SK-N-SH (cell line): Measurements from ENCODE around the gene EEF2K. TPM values are rescaled to one million over a fixed set of nuclear protein-coding genes. Genes with fewer than 3 reads are reported as not detected.

Experiments
- CTCF ChIA-PET: fragments of 300-600, 350-600 bp; formaldehyde crosslinking; extraction: SDS; loops from one replicate; lab custom pipeline; 2021; lab: Yijun Ruan, JAX
- POLR2A ChIA-PET: fragments of 350-600 bp; sonication (Branson Sonifier 250); formaldehyde crosslinking; extraction: SDS; loops from one replicate; lab custom pipeline; 2020; ENCODE audit warnings: antibody characterized with exemption, inconsistent platforms; lab: Yijun Ruan, JAX
- DNase-seq: peaks from one replicate; pipeline ENCODE4 v3.0.0; 2012
- H2AFZ ChIP-seq: fragments of 200-600 bp; sonication (generic); 2 replicates; pipeline ENCODE4 v1.8.1; 2016; ENCODE audit warnings: antibody characterized with exemption, mild to moderate bottlenecking, low read depth
- H3F3A ChIP-seq: fragments of 200-600 bp; sonication (generic); replicated peaks from 2 replicates; pipeline ENCODE3; 2016; ENCODE audit warnings: antibody characterized with exemption, mild to moderate bottlenecking; ENCODE audit not compliant: insufficient read depth
- H3K27ac ChIP-seq, 2 experiments: fragments of 200-500 bp in 1 of 2; fragments of 200-600 bp in 1 of 2; sonication (Bioruptor generic) in 1 of 2; sonication (generic), shearing (Covaris generic) in 1 of 2; 2 replicates each; pipeline versions ENCODE4 v1.5.1 to v1.6.1; 2014 to 2016; ENCODE audit warnings: low read depth in 2 of 2, inconsistent platforms in 1 of 2, low read length in 1 of 2, mild to moderate bottlenecking in 1 of 2, mixed read lengths in 1 of 2
- H3K27me3 ChIP-seq: fragments of 200-600 bp; sonication (generic), shearing (Covaris generic); 2 replicates; pipeline ENCODE4 v1.6.1; 2016; ENCODE audit warnings: mixed run types; ENCODE audit not compliant: insufficient read depth
- H3K36me3 ChIP-seq, 2 experiments: fragments of 200-500 bp in 1 of 2; fragments of 200-600 bp in 1 of 2; sonication (Bioruptor generic) in 1 of 2; sonication (generic) in 1 of 2; replicated peaks in 1 of 2; 2 replicates each; pipeline versions ENCODE3 to v1.5.1; 2014 to 2016; ENCODE audit warnings: low read length in 1 of 2, mild to moderate bottlenecking in 1 of 2; ENCODE audit not compliant: insufficient read depth in 2 of 2, control insufficient read depth in 1 of 2
- H3K4me1 ChIP-seq, 2 experiments: fragments of 200-500 bp in 1 of 2; fragments of 200-600 bp in 1 of 2; sonication (Bioruptor generic) in 1 of 2; sonication (generic), shearing (Covaris generic) in 1 of 2; 2 replicates each; pipeline versions ENCODE4 v1.5.1 to v1.6.1; 2014 to 2016; ENCODE audit warnings: low read depth in 1 of 2, low read length in 1 of 2, mixed run types in 1 of 2; ENCODE audit not compliant: insufficient read depth in 2 of 2, control insufficient read depth in 1 of 2
- H3K4me2 ChIP-seq: fragments of 200-600 bp; sonication (generic), shearing (Covaris generic); 2 replicates; pipeline ENCODE4 v1.6.1; 2017; ENCODE audit warnings: mixed run types
- H3K4me3 ChIP-seq, 2 experiments: fragments of 200-500 bp in 1 of 2; fragments of 200-600 bp in 1 of 2; sonication (Bioruptor generic) in 1 of 2; sonication (generic), shearing (Covaris generic) in 1 of 2; 2 replicates each; pipeline versions ENCODE4 v1.5.1 to v1.8.1; 2014 to 2016; ENCODE audit warnings: low read depth in 2 of 2, inconsistent platforms in 1 of 2, low read length in 1 of 2, mild to moderate bottlenecking in 1 of 2, mixed read lengths in 1 of 2, moderate library complexity in 1 of 2
- H3K79me2 ChIP-seq: fragments of 200-600 bp; sonication (generic); 2 replicates; pipeline ENCODE4 v1.8.1; 2017; ENCODE audit warnings: mild to moderate bottlenecking; ENCODE audit not compliant: insufficient read depth
- H3K9ac ChIP-seq: fragments of 200-600 bp; sonication (generic); 2 replicates; pipeline ENCODE4 v1.6.1; 2017; ENCODE audit warnings: mixed run types
- H3K9me2 ChIP-seq: fragments of 200-600 bp; sonication (generic); 2 replicates; pipeline ENCODE4 v1.6.1; 2017; ENCODE audit warnings: mixed run types
- H3K9me3 ChIP-seq: fragments of 200-600 bp; sonication (generic); 2 replicates; pipeline ENCODE4 v1.6.1; 2017; ENCODE audit warnings: mixed run types, mild to moderate bottlenecking, moderate library complexity
- H4K20me1 ChIP-seq: fragments of 200-600 bp; sonication (generic); 2 replicates; pipeline ENCODE4 v1.6.1; 2017; ENCODE audit warnings: mild to moderate bottlenecking, mixed run types; ENCODE audit not compliant: insufficient read depth
- CHD2 ChIP-seq: fragments of 150-350 bp; IDR thresholded peaks from 2 replicates; pipeline ENCODE4 v1.6.1; 2018; ENCODE audit warnings: low read length; ENCODE audit not compliant: partially characterized antibody
- CTCF ChIP-seq: fragments of 200-600 bp; sonication (generic); IDR thresholded peaks from 2 replicates; pipeline ENCODE4 v1.6.1; 2017; ENCODE audit warnings: antibody characterized with exemption, mild to moderate bottlenecking, moderate library complexity
- ELF1 ChIP-seq: IDR thresholded peaks from 2 replicates; pipeline ENCODE4 v1.4.0; 2012
- EP300 ChIP-seq, 2 experiments: IDR thresholded peaks; 2 replicates each; pipeline versions ENCODE4 v1.4.0 to v1.6.1; 2012; ENCODE audit warnings: borderline replicate concordance in 1 of 2, low read depth in 1 of 2, low read length in 1 of 2
- FOSL2 ChIP-seq: IDR thresholded peaks from 2 replicates; pipeline ENCODE4 v1.4.0; 2012; ENCODE audit warnings: low read depth, mild to moderate bottlenecking, moderate library complexity, borderline replicate concordance
- FOXJ3 ChIP-seq: sonication (generic); formaldehyde crosslinking; IDR thresholded peaks from 2 replicates; pipeline ENCODE4 v1.5.1; 2020; ENCODE audit warnings: mild to moderate bottlenecking, missing genetic modification reagents
- FOXM1 ChIP-seq: IDR thresholded peaks from 2 replicates; pipeline ENCODE4 v1.4.0; 2012; ENCODE audit warnings: low read depth, mild to moderate bottlenecking
- JUND ChIP-seq: IDR thresholded peaks from 2 replicates; pipeline ENCODE4 v1.4.0; 2012
- MAX ChIP-seq: IDR thresholded peaks from 2 replicates; pipeline ENCODE4 v1.4.0; 2012; ENCODE audit warnings: low read depth
- NFIC ChIP-seq: IDR thresholded peaks from 2 replicates; pipeline ENCODE4 v1.4.0; 2012; ENCODE audit warnings: borderline replicate concordance
- NRF1 ChIP-seq: IDR thresholded peaks from 2 replicates; pipeline ENCODE4 v1.6.1; 2012; ENCODE audit warnings: low read depth, mild to moderate bottlenecking, low read length
- RAD21 ChIP-seq: IDR thresholded peaks from 2 replicates; pipeline ENCODE4 v1.6.1; 2012; ENCODE audit warnings: mild to moderate bottlenecking, low read length
- REST ChIP-seq: IDR thresholded peaks from 2 replicates; pipeline ENCODE4 v1.6.1; 2012; ENCODE audit warnings: mild to moderate bottlenecking, low read depth, low read length, moderate library complexity
- RFX5 ChIP-seq: IDR thresholded peaks from 2 replicates; pipeline ENCODE4 v1.6.1; 2012; ENCODE audit warnings: mild to moderate bottlenecking, improper control_type of control experiment, low read length
- SIN3A ChIP-seq: IDR thresholded peaks from 2 replicates; pipeline ENCODE4 v1.6.1; 2012; ENCODE audit warnings: low read depth, mild to moderate bottlenecking, low read length, moderate library complexity, borderline replicate concordance
- SMC3 ChIP-seq: IDR thresholded peaks from 2 replicates; pipeline ENCODE4 v1.6.1; 2012; ENCODE audit warnings: low read depth, low read length, improper control_type of control experiment
- TAF1 ChIP-seq: IDR thresholded peaks from 2 replicates; pipeline ENCODE4 v1.6.1; 2012; ENCODE audit warnings: low read depth, mild to moderate bottlenecking, low read length, moderate library complexity, borderline replicate concordance
- TEAD4 ChIP-seq: IDR thresholded peaks from 2 replicates; pipeline ENCODE4 v1.4.0; 2012; ENCODE audit warnings: mild to moderate bottlenecking, borderline replicate concordance; ENCODE audit not compliant: insufficient read depth
- USF1 ChIP-seq: IDR thresholded peaks from 2 replicates; pipeline ENCODE4 v1.4.0; 2012; ENCODE audit warnings: low read depth, borderline replicate concordance
- USF2 ChIP-seq: fragments of 150-350 bp; IDR thresholded peaks from 2 replicates; pipeline ENCODE4 v1.6.1; 2017; ENCODE audit warnings: antibody characterized with exemption, low read length, low read depth, borderline replicate concordance
- YY1 ChIP-seq: IDR thresholded peaks from 2 replicates; pipeline ENCODE4 v1.4.0; 2012; ENCODE audit warnings: low read depth, mild to moderate bottlenecking
- ZBTB33 ChIP-seq: IDR thresholded peaks from 2 replicates; pipeline ENCODE4 v1.4.0; 2012; ENCODE audit warnings: low read depth, borderline replicate concordance
- WGBS: methylation state at CpG from one replicate; pipeline ENCODE4 v1.1.6; 2017; ENCODE audit warnings: low lambda C conversion rate; 5-methylcytosine and 5-hydroxymethylcytosine counted together
- polyA plus RNA-seq, 3 experiments: library from polyadenylated mRNA; depleted of rRNA; stranded (reverse); fragments of >200 nt; gene quantifications; 2 replicates each; pipeline ENCODE4 v1.2.3, GENCODE V29; 2012

EEF2K gene
- polyA plus RNA-seq (2012; rRNA removed) = 8.0 and 10.4 TPM in 2 replicates
- 3.8 and 5.6 TPM in 2 replicates for polyA plus RNA-seq (2012; cell fraction: cytosol; rRNA removed)
- polyA plus RNA-seq (2012; cell fraction: nucleus; rRNA removed) = 35.2 and 38.2 TPM in 2 replicates

GRCh38 chr16:22206013-22206841 is at the start of gene EEF2K:
Gene EEF2K, plus strand, starts transcription at chr16:22206278. Its CDS starts 19,452 bp downstream, at chr16:22225730.
- Histone ChIP-seq H2AFZ (peak within 1 kb of the TSS; percentile 85), H3K4me1 (peaks cover 6 to 7% of the 10 kb centered on the region in 2 experiments; a peak in 1 of 4 replicates), H3K4me2 (peak within 1 kb of the TSS; percentile 94), H3K9me3 (no peaks in the 10 kb centered on the region), H3K9me2 (no peaks in the 10 kb centered on the region), H3K4me3 (peak within 1 kb of the TSS; percentile 64 to 87), H3K27ac (peak within 1 kb of the TSS; percentile 69 to 82), H4K20me1 (peaks cover 4% of the 10 kb centered on the region), H3K36me3 (no peaks in the 10 kb centered on the region), H3K9ac (peak within 1 kb of the TSS; percentile 72), H3F3A (peaks cover 9% of the 10 kb centered on the region), H3K79me2 (peaks cover 50% of the 10 kb centered on the region), H3K27me3 (no peaks in the 10 kb centered on the region)
- ChIA-PET CTCF (interaction anchor here (0.7 to 5.6 kb wide), 11 partner anchors 9 to 112 kb away, joined by 3 to 66 read pairs (median 5); partner anchors contain the start of gene POLR3E), POLR2A (interaction anchor here (1.6 kb wide), 1 partner anchor 92 kb away, joined by 14 read pairs; the partner anchor contains the start of gene POLR3E)
- 2% methylated on average over 29 of the region's 74 CpGs for WGBS
- peak; percentile 96 for DNase-seq
- peak; percentile 63 for TF ChIP-seq CTCF
- 0 out of 2 replicates have a peak, but pooled peaks have one; percentile 7 for TF ChIP-seq NRF1
- TF ChIP-seq MAX = peak; percentile 79
- TF ChIP-seq TAF1 = peak; percentile 76; the same call in 1 of the 2 replicates
- peak; percentile 83 for TF ChIP-seq USF1
- TF ChIP-seq ELF1 = no peak
- no peak for TF ChIP-seq FOSL2
- TF ChIP-seq REST = no peak
- peak; percentile 67 for TF ChIP-seq RAD21
- TF ChIP-seq USF2 = no peak; the same call in 1 of the 2 replicates
- TF ChIP-seq EP300 (IDR thresholded peaks at IDR 0.05; ENCODE audit: borderline replicate concordance in 1 of 2, low read depth in 1 of 2, low read length in 1 of 2) = no peak; a peak in 2 of 4 replicates
- no peak for TF ChIP-seq TEAD4
- no peak for TF ChIP-seq RFX5
- peak; percentile 70 for TF ChIP-seq SMC3
- TF ChIP-seq ZBTB33 = no peak
- TF ChIP-seq YY1 = no peak; the same call in 1 of the 2 replicates
- no peak for TF ChIP-seq JUND
- TF ChIP-seq CHD2 = peak; percentile 77
- no peak for TF ChIP-seq FOXM1
- TF ChIP-seq NFIC = peak; percentile 56
- TF ChIP-seq FOXJ3 (CRISPR knock-in tag) = no peak
- TF ChIP-seq SIN3A = peak; percentile 97; the same call in 1 of the 2 replicates
